K562 (cell line): ENCODE data around the gene ARHGAP4. TPM values are rescaled to one million over a fixed set of nuclear protein-coding genes. Genes with fewer than 3 reads are reported as not detected.
A peak's percentile ranks its signal among the peaks of the same experiment; 100 is the strongest.

Experiments used
- E2F3 ChIP-seq: fragments of 250-450 bp; sonication (Bioruptor Pico); IDR thresholded peaks from 2 replicates; pipeline ENCODE4 v1.4.0; 2020; ENCODE audit warnings: mild to moderate bottlenecking
- MTA1 ChIP-seq: fragments of 450-650 bp; IDR thresholded peaks from 2 replicates; pipeline ENCODE4 v1.6.1; 2017; ENCODE audit warnings: borderline replicate concordance
- ZNF507 ChIP-seq: conservative IDR thresholded peaks from 2 replicates; pipeline ENCODE4 v1.6.1; 2017; ENCODE audit warnings: missing genetic modification characterization, missing compliant biosample characterization
- ZNF57 ChIP-seq: fragments of 450-650 bp; formaldehyde crosslinking; IDR thresholded peaks from 2 replicates; pipeline ENCODE4 v1.4.0; 2020; ENCODE audit warnings: mild to moderate bottlenecking, moderate library complexity
- polyA plus RNA-seq, 8 experiments: library from polyadenylated mRNA; depleted of rRNA in 4 of 8; stranded (reverse) in 5 of 8; unstranded in 3 of 8; fragments of >200 nt; fragmentation: Nextera tagmentation in 2 of 8; fragmentation: Illumina TruSeq in 1 of 8; extraction: Ambion mirVana in 2 of 8; extraction: Trizol in 1 of 8; gene quantifications; 2 replicates each; pipeline versions ENCODE4 v1.2.1 to v1.2.3, GENCODE V29; 2011 to 2014; ENCODE audit warnings: inconsistent platforms in 1 of 8, missing spikeins in 1 of 8
- total RNA-seq, 7 experiments: library from RNA; depleted of rRNA in 6 of 7; stranded (reverse); fragments of >200 nt in 6 of 7; fragmentation: Illumina TruSeq in 2 of 7; extraction: Trizol in 2 of 7; gene quantifications; 2 replicates each; pipeline versions ENCODE4 v1.2.1 to v1.2.3, GENCODE V29; 2011 to 2021; ENCODE audit warnings: low replicate concordance in 1 of 7
- TF ChIP-seq, protein P1 (sequence below): fragments of 450-650 bp; IDR thresholded peaks from 2 replicates; pipeline ENCODE4 v1.6.1; 2016; ENCODE audit warnings: mild to moderate bottlenecking, moderate library complexity
- TF ChIP-seq, protein P2 (sequence below): fragments of 200-800 bp; sonication (Bioruptor generic); IDR thresholded peaks from 2 replicates; pipeline ENCODE4 v1.6.1; 2017; ENCODE audit warnings: missing genetic modification characterization, missing compliant biosample characterization
- TF ChIP-seq, protein P3 (sequence below): sonication (generic); formaldehyde crosslinking; IDR thresholded peaks from 2 replicates; pipeline ENCODE4 v1.8.1; 2023; ENCODE audit warnings: missing genetic modification reagents, mild to moderate bottlenecking, borderline replicate concordance

ARHGAP4 gene
- total and polyA plus RNA-seq, 9 of the 15 experiments (the other 6 are each of a cell fraction or from before 2014, with no cell fraction given): 0.30 to 81.8 (median 13.5) TPM

DNA sequence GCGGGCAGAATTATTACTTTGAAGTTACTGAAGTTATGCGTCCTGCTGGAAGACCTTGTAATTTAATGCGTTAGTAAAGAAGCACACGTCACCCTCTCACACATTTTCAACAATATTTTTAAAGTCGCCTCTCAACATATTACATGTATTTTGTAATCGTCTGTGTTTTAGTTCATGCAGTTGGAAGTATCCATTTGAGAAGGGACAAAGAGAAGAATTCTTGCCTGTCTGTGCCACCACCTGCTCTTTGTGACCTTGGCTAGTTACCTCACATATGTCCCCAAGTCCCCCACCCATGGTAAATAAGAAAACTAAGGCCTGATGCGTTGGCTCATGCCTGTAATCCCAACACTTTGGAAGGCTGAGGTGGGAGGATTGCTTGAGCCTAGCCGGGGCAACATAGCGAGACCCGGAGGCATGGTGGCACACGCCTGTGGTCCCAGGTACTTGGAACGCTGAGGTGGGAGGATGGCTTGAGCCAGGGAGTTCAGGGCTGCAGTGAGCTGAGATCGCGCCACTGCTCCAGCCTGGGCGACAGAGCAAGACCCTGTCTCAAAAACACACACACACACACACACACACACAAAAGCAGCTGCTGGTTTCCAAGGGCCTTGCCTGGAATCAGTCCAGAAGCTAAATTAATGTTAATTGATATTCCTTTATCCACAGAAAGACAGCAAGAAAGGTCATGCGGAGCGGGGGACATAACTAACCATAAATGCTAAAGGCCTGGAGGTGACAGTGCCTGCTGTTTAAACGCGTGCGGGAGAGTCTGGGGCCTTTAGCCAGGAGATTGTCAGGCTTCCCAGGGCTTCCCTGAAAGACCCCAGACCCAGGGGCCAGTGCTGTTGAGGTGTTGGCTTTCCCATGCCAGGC lies 47.3 kb upstream of the ARHGAP4 start (continued):
- TF ChIP-seq, protein P1, sequence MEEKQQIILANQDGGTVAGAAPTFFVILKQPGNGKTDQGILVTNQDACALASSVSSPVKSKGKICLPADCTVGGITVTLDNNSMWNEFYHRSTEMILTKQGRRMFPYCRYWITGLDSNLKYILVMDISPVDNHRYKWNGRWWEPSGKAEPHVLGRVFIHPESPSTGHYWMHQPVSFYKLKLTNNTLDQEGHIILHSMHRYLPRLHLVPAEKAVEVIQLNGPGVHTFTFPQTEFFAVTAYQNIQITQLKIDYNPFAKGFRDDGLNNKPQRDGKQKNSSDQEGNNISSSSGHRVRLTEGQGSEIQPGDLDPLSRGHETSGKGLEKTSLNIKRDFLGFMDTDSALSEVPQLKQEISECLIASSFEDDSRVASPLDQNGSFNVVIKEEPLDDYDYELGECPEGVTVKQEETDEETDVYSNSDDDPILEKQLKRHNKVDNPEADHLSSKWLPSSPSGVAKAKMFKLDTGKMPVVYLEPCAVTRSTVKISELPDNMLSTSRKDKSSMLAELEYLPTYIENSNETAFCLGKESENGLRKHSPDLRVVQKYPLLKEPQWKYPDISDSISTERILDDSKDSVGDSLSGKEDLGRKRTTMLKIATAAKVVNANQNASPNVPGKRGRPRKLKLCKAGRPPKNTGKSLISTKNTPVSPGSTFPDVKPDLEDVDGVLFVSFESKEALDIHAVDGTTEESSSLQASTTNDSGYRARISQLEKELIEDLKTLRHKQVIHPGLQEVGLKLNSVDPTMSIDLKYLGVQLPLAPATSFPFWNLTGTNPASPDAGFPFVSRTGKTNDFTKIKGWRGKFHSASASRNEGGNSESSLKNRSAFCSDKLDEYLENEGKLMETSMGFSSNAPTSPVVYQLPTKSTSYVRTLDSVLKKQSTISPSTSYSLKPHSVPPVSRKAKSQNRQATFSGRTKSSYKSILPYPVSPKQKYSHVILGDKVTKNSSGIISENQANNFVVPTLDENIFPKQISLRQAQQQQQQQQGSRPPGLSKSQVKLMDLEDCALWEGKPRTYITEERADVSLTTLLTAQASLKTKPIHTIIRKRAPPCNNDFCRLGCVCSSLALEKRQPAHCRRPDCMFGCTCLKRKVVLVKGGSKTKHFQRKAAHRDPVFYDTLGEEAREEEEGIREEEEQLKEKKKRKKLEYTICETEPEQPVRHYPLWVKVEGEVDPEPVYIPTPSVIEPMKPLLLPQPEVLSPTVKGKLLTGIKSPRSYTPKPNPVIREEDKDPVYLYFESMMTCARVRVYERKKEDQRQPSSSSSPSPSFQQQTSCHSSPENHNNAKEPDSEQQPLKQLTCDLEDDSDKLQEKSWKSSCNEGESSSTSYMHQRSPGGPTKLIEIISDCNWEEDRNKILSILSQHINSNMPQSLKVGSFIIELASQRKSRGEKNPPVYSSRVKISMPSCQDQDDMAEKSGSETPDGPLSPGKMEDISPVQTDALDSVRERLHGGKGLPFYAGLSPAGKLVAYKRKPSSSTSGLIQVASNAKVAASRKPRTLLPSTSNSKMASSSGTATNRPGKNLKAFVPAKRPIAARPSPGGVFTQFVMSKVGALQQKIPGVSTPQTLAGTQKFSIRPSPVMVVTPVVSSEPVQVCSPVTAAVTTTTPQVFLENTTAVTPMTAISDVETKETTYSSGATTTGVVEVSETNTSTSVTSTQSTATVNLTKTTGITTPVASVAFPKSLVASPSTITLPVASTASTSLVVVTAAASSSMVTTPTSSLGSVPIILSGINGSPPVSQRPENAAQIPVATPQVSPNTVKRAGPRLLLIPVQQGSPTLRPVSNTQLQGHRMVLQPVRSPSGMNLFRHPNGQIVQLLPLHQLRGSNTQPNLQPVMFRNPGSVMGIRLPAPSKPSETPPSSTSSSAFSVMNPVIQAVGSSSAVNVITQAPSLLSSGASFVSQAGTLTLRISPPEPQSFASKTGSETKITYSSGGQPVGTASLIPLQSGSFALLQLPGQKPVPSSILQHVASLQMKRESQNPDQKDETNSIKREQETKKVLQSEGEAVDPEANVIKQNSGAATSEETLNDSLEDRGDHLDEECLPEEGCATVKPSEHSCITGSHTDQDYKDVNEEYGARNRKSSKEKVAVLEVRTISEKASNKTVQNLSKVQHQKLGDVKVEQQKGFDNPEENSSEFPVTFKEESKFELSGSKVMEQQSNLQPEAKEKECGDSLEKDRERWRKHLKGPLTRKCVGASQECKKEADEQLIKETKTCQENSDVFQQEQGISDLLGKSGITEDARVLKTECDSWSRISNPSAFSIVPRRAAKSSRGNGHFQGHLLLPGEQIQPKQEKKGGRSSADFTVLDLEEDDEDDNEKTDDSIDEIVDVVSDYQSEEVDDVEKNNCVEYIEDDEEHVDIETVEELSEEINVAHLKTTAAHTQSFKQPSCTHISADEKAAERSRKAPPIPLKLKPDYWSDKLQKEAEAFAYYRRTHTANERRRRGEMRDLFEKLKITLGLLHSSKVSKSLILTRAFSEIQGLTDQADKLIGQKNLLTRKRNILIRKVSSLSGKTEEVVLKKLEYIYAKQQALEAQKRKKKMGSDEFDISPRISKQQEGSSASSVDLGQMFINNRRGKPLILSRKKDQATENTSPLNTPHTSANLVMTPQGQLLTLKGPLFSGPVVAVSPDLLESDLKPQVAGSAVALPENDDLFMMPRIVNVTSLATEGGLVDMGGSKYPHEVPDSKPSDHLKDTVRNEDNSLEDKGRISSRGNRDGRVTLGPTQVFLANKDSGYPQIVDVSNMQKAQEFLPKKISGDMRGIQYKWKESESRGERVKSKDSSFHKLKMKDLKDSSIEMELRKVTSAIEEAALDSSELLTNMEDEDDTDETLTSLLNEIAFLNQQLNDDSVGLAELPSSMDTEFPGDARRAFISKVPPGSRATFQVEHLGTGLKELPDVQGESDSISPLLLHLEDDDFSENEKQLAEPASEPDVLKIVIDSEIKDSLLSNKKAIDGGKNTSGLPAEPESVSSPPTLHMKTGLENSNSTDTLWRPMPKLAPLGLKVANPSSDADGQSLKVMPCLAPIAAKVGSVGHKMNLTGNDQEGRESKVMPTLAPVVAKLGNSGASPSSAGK: peak; percentile 17; the same call in 1 of the 2 replicates
- no peak for TF ChIP-seq MTA1
- TF ChIP-seq, protein P2, sequence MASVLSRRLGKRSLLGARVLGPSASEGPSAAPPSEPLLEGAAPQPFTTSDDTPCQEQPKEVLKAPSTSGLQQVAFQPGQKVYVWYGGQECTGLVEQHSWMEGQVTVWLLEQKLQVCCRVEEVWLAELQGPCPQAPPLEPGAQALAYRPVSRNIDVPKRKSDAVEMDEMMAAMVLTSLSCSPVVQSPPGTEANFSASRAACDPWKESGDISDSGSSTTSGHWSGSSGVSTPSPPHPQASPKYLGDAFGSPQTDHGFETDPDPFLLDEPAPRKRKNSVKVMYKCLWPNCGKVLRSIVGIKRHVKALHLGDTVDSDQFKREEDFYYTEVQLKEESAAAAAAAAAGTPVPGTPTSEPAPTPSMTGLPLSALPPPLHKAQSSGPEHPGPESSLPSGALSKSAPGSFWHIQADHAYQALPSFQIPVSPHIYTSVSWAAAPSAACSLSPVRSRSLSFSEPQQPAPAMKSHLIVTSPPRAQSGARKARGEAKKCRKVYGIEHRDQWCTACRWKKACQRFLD (CRISPR knock-in tag): 0 out of 2 replicates have a peak, but pooled peaks have one; percentile 62
- no peak for TF ChIP-seq ZNF57 (CRISPR knock-in tag)
- TF ChIP-seq, protein P3, sequence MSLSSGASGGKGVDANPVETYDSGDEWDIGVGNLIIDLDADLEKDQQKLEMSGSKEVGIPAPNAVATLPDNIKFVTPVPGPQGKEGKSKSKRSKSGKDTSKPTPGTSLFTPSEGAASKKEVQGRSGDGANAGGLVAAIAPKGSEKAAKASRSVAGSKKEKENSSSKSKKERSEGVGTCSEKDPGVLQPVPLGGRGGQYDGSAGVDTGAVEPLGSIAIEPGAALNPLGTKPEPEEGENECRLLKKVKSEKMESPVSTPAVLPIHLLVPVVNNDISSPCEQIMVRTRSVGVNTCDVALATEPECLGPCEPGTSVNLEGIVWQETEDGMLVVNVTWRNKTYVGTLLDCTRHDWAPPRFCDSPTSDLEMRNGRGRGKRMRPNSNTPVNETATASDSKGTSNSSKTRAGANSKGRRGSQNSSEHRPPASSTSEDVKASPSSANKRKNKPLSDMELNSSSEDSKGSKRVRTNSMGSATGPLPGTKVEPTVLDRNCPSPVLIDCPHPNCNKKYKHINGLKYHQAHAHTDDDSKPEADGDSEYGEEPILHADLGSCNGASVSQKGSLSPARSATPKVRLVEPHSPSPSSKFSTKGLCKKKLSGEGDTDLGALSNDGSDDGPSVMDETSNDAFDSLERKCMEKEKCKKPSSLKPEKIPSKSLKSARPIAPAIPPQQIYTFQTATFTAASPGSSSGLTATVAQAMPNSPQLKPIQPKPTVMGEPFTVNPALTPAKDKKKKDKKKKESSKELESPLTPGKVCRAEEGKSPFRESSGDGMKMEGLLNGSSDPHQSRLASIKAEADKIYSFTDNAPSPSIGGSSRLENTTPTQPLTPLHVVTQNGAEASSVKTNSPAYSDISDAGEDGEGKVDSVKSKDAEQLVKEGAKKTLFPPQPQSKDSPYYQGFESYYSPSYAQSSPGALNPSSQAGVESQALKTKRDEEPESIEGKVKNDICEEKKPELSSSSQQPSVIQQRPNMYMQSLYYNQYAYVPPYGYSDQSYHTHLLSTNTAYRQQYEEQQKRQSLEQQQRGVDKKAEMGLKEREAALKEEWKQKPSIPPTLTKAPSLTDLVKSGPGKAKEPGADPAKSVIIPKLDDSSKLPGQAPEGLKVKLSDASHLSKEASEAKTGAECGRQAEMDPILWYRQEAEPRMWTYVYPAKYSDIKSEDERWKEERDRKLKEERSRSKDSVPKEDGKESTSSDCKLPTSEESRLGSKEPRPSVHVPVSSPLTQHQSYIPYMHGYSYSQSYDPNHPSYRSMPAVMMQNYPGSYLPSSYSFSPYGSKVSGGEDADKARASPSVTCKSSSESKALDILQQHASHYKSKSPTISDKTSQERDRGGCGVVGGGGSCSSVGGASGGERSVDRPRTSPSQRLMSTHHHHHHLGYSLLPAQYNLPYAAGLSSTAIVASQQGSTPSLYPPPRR (CRISPR knock-in tag): no peak
- TF ChIP-seq ZNF507 (tag): no peak
- no peak for TF ChIP-seq E2F3 (CRISPR knock-in tag)
